PC-9 (cell line): Measurements from ENCODE around the gene KDM6A. TPM values are rescaled to one million over a fixed set of nuclear protein-coding genes. Genes with fewer than 3 reads are reported as not detected.

ENCODE experiments used
- BruUV-seq: library from RNA; stranded (reverse); fragments of 400-500 nt; replicated peaks from 2 replicates; lab custom pipeline; 2021; lab: Mats Ljungman, UMichigan
- CTCF ChIA-PET: fragments of 300-600 bp; sonication (Branson Sonifier 250); formaldehyde crosslinking; loops from one replicate; lab custom pipeline; 2022; ENCODE audit warnings: antibody characterized with exemption; lab: Charles Lee
- POLR2A ChIA-PET: fragments of 300-600 bp; sonication (Branson Sonifier 250); formaldehyde crosslinking; loops from one replicate; lab custom pipeline; 2022; ENCODE audit warnings: antibody characterized with exemption; ENCODE audit not compliant: unreplicated experiment; lab: Charles Lee
- DNase-seq, 2 experiments: peaks; one replicate each; pipeline versions ENCODE4 v3.0.0 to v3.0.0-alpha.2; 2015 to 2022; ENCODE audit warnings: mixed read lengths in 1 of 2
- H2AFZ ChIP-seq: fragments of 200-600 bp; sonication (generic); 2 replicates; pipeline ENCODE4 v1.8.1; 2017; ENCODE audit warnings: antibody characterized with exemption
- H3F3A ChIP-seq: fragments of 200-600 bp; sonication (generic); 2 replicates; pipeline ENCODE4 v1.8.1; 2017; ENCODE audit warnings: antibody characterized with exemption, mild to moderate bottlenecking, low read depth; ENCODE audit not compliant: insufficient read depth
- H3K27ac ChIP-seq: fragments of 200-600 bp; sonication (generic); 2 replicates; pipeline ENCODE4 v1.6.1; 2016; ENCODE audit warnings: mixed run types
- H3K27me3 ChIP-seq: fragments of 200-600 bp; sonication (generic); 2 replicates; pipeline ENCODE4 v1.6.1; 2016; ENCODE audit warnings: low read depth, mixed run types; ENCODE audit not compliant: insufficient read depth
- H3K36me3 ChIP-seq: fragments of 200-600 bp; sonication (generic); 2 replicates; pipeline ENCODE4 v1.6.1; 2016; ENCODE audit warnings: low read depth, mixed run types
- H3K4me1 ChIP-seq: fragments of 200-600 bp; sonication (generic); replicated peaks from 2 replicates; pipeline ENCODE4 v1.6.1; 2016; ENCODE audit warnings: mixed run types; ENCODE audit not compliant: insufficient read depth
- H3K4me2 ChIP-seq: fragments of 200-600 bp; sonication (generic); 2 replicates; pipeline ENCODE4 v1.6.1; 2017; ENCODE audit warnings: mixed run types
- H3K4me3 ChIP-seq: fragments of 200-600 bp; sonication (generic); 2 replicates; pipeline ENCODE4 v1.6.1; 2016; ENCODE audit warnings: mixed run types
- H3K79me2 ChIP-seq: fragments of 200-600 bp; sonication (generic); 2 replicates; pipeline ENCODE4 v1.6.1; 2017; ENCODE audit warnings: low read depth, mixed run types
- H3K9me2 ChIP-seq: fragments of 200-600 bp; sonication (generic); 2 replicates; pipeline ENCODE4 v1.8.1; 2017; ENCODE audit warnings: mild to moderate bottlenecking; ENCODE audit not compliant: insufficient read depth
- H3K9me3 ChIP-seq: fragments of 200-600 bp; sonication (generic); 2 replicates; pipeline ENCODE4 v1.8.1; 2016; ENCODE audit warnings: low read depth; ENCODE audit not compliant: insufficient read depth
- H4K20me1 ChIP-seq: fragments of 200-600 bp; sonication (generic); 2 replicates; pipeline ENCODE4 v1.8.1; 2017; ENCODE audit not compliant: insufficient read depth
- EZH2 ChIP-seq: fragments of 200-600 bp; sonication (generic); IDR thresholded peaks from 2 replicates; pipeline ENCODE4 v1.8.0; 2017; ENCODE audit warnings: antibody characterized with exemption, low read depth
- intact Hi-C: fragments of 100-400 bp; cut with micrococcal nuclease; formaldehyde crosslinking; loops from one replicate; pipeline ENCODE4 v1.10.0; 2022; ENCODE audit not compliant: unreplicated experiment
- total RNA-seq: library from RNA; stranded (reverse); gene quantifications from 2 replicates; pipeline ENCODE4 v1.2.3, GENCODE V29; 2021
- TF ChIP-seq, protein P1 (sequence below): fragments of 200-600 bp; sonication (generic); conservative IDR thresholded peaks from 2 replicates; pipeline ENCODE4 v1.6.1; 2017; ENCODE audit warnings: mixed run types, antibody characterized with exemption, mild to moderate bottlenecking, moderate library complexity

The KDM6A gene
- total RNA-seq, 1 experiment from 2014 or later = 20.5 TPM

- H3K36me3 ChIP-seq = no peaks in the 10 kb centered on the region
- no peak overlapping the region for H3K4me2 ChIP-seq
- no peak overlapping the region for H3K4me3 ChIP-seq
- H3K9me2 ChIP-seq = no peaks in the 10 kb centered on the region
- BruUV-seq = no TSS peak
- intact Hi-C loops = no loop called here
- no peak for DNase-seq
- H3K9me3 ChIP-seq = no peaks in the 10 kb centered on the region
- no peak for TF ChIP-seq EZH2
- TF ChIP-seq, protein P1, sequence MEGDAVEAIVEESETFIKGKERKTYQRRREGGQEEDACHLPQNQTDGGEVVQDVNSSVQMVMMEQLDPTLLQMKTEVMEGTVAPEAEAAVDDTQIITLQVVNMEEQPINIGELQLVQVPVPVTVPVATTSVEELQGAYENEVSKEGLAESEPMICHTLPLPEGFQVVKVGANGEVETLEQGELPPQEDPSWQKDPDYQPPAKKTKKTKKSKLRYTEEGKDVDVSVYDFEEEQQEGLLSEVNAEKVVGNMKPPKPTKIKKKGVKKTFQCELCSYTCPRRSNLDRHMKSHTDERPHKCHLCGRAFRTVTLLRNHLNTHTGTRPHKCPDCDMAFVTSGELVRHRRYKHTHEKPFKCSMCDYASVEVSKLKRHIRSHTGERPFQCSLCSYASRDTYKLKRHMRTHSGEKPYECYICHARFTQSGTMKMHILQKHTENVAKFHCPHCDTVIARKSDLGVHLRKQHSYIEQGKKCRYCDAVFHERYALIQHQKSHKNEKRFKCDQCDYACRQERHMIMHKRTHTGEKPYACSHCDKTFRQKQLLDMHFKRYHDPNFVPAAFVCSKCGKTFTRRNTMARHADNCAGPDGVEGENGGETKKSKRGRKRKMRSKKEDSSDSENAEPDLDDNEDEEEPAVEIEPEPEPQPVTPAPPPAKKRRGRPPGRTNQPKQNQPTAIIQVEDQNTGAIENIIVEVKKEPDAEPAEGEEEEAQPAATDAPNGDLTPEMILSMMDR = no peak
- CTCF ChIA-PET = no interaction called here
- no peak overlapping the region for H2AFZ ChIP-seq
- H3K27ac ChIP-seq = no peak overlapping the region
- no peaks in the 10 kb centered on the region for H3K27me3 ChIP-seq
- no peaks in the 10 kb centered on the region for H3F3A ChIP-seq
- POLR2A ChIA-PET = no interaction called here
- no peaks in the 10 kb centered on the region for H4K20me1 ChIP-seq
- no peaks in the 10 kb centered on the region for H3K4me1 ChIP-seq
- H3K79me2 ChIP-seq = peaks cover 10% of the 10 kb centered on the region
These were observed 45.7 kb downstream of the KDM6A start for GRCh38 chrX:44918722-44919121.

DNA sequence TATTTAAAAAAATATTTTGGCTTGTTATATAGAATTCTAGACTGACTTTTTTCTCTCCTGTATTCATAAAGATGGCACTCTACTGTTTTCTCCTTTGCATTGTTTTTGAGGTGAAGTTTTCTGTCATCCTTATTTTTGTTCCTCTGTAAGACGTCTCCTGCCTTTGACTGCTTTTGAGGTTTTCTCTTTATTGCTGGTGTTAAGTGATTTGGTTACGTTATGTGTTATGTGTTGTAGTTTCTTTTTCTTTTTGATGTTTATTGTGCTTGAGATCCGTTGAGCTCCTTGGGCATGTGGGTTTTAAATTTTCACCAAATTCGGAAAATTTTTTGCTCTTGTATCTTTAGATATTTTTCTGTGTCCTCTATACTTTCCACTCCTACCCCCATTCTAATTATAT is 50.0 kb downstream of the KDM6A start:
- Histone ChIP-seq H3K79me2 (peaks cover 30% of the 10 kb centered on the region), H3K4me1 (no peaks in the 10 kb centered on the region), H3K27me3 (no peaks in the 10 kb centered on the region), H3K27ac (no peak overlapping the region), H3F3A (no peaks in the 10 kb centered on the region), H2AFZ (no peak overlapping the region), H3K9me3 (no peaks in the 10 kb centered on the region), H3K4me3 (no peak overlapping the region), H3K9me2 (no peaks in the 10 kb centered on the region), H4K20me1 (peaks cover 3% of the 10 kb centered on the region; the same call in 1 of the 2 replicates), H3K36me3 (no peaks in the 10 kb centered on the region), H3K4me2 (no peak overlapping the region)
- BruUV-seq = no TSS peak
- ChIA-PET POLR2A (no interaction called here), CTCF (no interaction called here)
- no peak for TF ChIP-seq EZH2
- TF ChIP-seq, protein P1 = no peak
- intact Hi-C loops = no loop called here
- no peak for DNase-seq

- Histone ChIP-seq H3K79me2 (peaks cover 30% of the 10 kb centered on the region), H3K27ac (no peak overlapping the region), H2AFZ (no peak overlapping the region), H4K20me1 (peaks cover 3% of the 10 kb centered on the region; the same call in 1 of the 2 replicates), H3K9me3 (no peaks in the 10 kb centered on the region), H3K27me3 (no peaks in the 10 kb centered on the region), H3K9me2 (no peaks in the 10 kb centered on the region), H3K4me1 (no peaks in the 10 kb centered on the region), H3K4me2 (no peak overlapping the region), H3K36me3 (no peaks in the 10 kb centered on the region), H3K4me3 (no peak overlapping the region), H3F3A (no peaks in the 10 kb centered on the region)
- intact Hi-C loops = no loop called here
- TF ChIP-seq, protein P1 = no peak
- no peak for TF ChIP-seq EZH2
- ChIA-PET POLR2A (no interaction called here), CTCF (no interaction called here)
- no peak for DNase-seq
- BruUV-seq = no TSS peak
These were observed 54.4 kb downstream of the KDM6A start for GRCh38 chrX:44927398-44927797.
